ENCODE measurements around the gene HIVEP1. TPM values are rescaled to one million over a fixed set of nuclear protein-coding genes. Genes with fewer than 3 reads are reported as not detected.

The HIVEP1 gene
- total RNA-seq, 1 donor = 127 TPM

DNA sequence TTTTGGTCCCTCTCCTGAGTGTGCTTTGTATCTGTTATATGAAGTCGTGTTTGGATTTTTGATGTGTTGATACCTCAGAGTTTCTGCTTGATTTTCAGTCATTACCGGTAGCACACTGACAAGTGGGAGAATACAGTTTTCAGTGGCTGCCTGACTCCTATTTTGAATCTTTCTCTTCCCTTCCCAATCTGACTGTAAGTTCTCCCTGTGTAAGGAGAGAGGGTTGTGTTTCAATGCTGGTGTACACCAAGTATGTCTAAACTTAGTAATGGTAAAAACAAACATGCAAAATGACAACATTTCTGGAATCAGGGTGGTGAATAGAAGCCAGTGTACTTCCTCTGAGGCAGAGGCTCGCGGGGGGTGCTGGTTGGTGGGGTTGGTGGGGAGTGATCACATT, 103.4 kb downstream of the HIVEP1 start:
- peaks cover 19% of the 10 kb centered on the region for H3K4me1 ChIP-seq (ENCODE audit: insufficient read depth, low read length)
- H3K9me3 ChIP-seq (ENCODE audit: low read depth, low read length) = peaks cover 9% of the 10 kb centered on the region
- H3K27me3 ChIP-seq (ENCODE audit: insufficient read depth, low read length) = no peaks in the 10 kb centered on the region
- H3K4me3 ChIP-seq (ENCODE audit: low read length) = no peak overlapping the region

DNA sequence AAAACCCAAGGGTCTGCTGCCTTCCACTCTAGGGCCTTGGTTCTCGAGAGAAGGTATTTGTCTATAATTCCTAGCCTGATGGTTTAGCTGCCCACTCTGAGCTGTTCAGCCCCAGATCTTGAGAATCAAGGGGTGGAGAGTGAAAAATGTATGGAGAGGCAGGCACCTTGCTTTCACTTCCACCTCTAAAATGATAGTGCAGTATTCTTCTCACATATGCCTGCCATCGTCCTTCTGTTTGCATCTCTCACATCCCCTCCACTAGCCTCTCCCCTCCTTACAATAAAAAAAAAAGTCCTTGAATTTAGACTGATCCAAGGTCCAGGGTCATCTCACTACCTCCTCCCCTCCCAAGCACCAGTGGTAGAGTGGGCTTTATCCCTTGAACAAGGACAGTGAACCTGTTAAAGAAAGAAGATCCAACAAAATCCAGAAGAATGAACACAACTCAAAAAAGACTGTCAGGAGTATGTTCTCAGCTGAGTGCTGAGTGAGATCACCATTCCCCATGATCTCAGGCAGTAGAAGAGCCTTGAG, 104.2 kb downstream of the HIVEP1 start:
- H3K4me1 ChIP-seq (ENCODE audit: insufficient read depth, low read length) = peaks cover 19% of the 10 kb centered on the region
- H3K9me3 ChIP-seq (ENCODE audit: low read depth, low read length) = peaks cover 9% of the 10 kb centered on the region
- H3K4me3 ChIP-seq (ENCODE audit: low read length) = no peak overlapping the region
- H3K27me3 ChIP-seq (ENCODE audit: insufficient read depth, low read length) = no peaks in the 10 kb centered on the region

DNA sequence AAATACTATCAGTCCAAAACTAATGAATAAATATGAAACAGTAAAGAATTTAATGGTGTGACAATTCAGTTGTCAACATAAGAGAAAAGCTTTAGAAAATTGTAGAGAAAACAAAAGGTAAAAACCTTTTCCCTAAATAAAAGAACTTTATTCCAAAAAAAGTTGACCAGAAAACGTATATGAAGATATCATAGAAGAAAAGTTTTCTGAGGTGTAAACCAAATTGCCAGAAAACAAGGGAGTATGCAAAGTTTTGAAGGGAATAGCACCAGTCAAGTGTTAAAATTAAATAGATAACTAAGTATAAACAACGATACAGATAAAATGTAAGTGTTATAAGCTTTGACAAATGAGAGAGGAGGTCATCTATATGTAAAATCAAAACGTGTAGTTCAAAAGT, 104.9 kb downstream of the HIVEP1 start:
- no peaks in the 10 kb centered on the region for H3K27me3 ChIP-seq (ENCODE audit: insufficient read depth, low read length)
- peaks cover 9% of the 10 kb centered on the region for H3K9me3 ChIP-seq (ENCODE audit: low read depth, low read length)
- no peak overlapping the region for H3K4me3 ChIP-seq (ENCODE audit: low read length)
- H3K4me1 ChIP-seq (ENCODE audit: insufficient read depth, low read length) = peaks cover 19% of the 10 kb centered on the region

DNA sequence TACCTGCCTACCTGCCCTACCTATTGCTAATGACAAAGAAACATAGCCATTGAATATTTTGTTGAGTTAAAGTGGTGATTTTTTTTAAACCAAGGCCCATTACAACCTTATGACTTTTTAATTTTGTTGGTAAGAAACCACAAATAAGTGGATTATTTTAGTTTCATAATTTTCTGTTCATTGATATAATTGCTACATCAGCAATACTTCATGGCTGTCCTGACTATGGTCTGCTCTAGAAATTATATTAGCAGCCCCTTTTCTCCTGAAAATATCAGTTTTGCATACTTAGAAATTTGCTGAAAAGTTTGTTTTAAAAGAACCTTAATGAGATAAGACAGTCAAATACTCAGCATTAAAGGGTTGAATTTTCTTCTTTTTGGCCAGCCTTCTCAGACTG, 106.5 kb downstream of the HIVEP1 start:
- H3K9me3 ChIP-seq (ENCODE audit: low read depth, low read length) = peaks cover 9% of the 10 kb centered on the region
- peaks cover 14% of the 10 kb centered on the region for H3K4me1 ChIP-seq (ENCODE audit: insufficient read depth, low read length)
- no peaks in the 10 kb centered on the region for H3K27me3 ChIP-seq (ENCODE audit: insufficient read depth, low read length)
- no peak overlapping the region for H3K4me3 ChIP-seq (ENCODE audit: low read length)

DNA sequence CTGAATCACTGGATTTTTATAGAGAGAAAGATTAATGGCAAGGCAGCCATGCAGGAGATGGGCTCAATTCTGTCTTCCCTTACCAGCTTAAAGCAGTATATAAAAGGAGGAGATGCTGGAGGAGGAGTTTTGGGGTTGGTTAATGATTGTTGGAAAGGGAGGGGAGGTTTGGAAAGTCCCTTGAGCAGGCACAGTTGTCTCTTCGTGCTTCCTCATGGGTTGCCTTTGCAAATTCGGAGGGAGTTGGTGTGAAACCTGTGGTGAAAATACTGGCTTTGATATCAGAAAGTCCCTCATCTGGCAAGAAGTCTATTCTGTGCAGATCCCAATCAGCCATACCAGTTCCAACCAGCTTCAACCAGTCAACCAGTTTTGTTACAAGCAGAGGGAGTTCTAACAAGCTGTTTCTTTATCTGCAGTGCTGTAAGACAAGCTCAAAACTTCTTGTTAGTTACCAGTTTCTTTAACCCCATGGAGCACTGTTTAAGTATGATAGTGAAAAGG, 107.0 kb downstream of the HIVEP1 start:
- no peaks in the 10 kb centered on the region for H3K27me3 ChIP-seq (ENCODE audit: insufficient read depth, low read length)
- no peak overlapping the region for H3K4me3 ChIP-seq (ENCODE audit: low read length)
- H3K4me1 ChIP-seq (ENCODE audit: insufficient read depth, low read length) = peaks cover 8% of the 10 kb centered on the region
- H3K9me3 ChIP-seq (ENCODE audit: low read depth, low read length) = peaks cover 9% of the 10 kb centered on the region

DNA sequence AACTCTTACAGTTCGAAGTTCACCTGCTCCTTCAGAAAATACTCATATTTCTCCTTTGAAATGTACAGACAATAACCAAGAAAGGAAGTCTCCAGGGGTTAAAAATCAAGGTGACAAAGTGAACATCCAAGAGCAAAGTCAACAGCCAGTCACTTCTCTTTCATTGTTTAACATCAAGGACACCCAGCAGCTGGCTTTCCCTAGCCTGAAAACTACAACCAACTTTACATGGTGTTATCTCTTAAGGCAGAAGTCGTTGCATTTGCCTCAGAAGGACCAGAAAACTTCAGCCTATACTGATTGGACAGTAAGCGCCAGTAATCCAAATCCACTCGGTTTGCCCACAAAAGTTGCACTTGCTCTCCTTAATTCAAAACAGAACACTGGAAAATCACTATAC, 113.3 kb downstream of the HIVEP1 start:
- no peaks in the 10 kb centered on the region for H3K27me3 ChIP-seq (ENCODE audit: insufficient read depth, low read length)
- peaks cover 6% of the 10 kb centered on the region for H3K4me1 ChIP-seq (ENCODE audit: insufficient read depth, low read length)
- no peaks in the 10 kb centered on the region for H3K9me3 ChIP-seq (ENCODE audit: low read depth, low read length)
- no peak overlapping the region for H3K4me3 ChIP-seq (ENCODE audit: low read length)

DNA sequence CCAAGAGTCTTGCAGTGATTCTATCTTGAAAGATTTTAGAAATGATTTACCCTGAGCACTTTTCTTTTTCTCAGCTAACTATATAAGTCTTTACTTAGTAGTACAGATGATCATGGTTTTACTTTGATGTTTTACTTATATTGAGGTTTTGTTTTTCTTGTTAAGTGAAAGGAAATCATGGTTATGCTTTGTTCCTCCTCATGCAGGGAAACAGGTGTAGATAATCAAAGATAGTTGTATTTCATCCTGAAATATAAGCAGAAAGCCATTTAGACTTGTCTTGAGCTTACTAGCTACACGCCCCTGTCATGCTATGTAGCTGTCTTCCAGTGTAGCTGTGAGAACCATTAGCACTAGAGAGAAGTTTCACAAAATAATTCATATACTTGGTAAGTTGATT, 113.9 kb downstream of the HIVEP1 start:
- Histone ChIP-seq H3K4me1 (ENCODE audit: insufficient read depth, low read length) (peaks cover 6% of the 10 kb centered on the region), H3K27me3 (ENCODE audit: insufficient read depth, low read length) (no peaks in the 10 kb centered on the region), H3K9me3 (ENCODE audit: low read depth, low read length) (no peaks in the 10 kb centered on the region), H3K4me3 (ENCODE audit: low read length) (no peak overlapping the region)

DNA sequence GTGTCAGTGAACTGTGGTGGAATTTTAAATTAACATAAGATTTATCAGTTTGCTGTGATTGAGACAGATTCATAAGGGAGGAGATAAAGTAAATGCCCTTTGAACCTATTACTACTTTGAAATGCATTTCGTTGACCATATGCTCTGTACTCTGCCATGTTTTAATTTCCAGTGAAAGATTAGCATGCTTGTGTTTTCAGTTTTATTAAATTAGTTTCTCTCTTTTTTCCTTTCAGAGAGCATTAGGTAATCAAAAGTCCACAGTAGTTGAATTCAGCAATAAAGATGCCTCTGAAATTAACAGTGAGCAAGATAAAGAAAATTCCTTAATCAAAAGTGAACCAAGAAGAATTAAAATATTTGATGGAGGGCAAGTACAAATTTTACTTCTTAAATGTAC, 117.4 kb downstream of the HIVEP1 start:
- Histone ChIP-seq H3K9me3 (ENCODE audit: low read depth, low read length) (no peaks in the 10 kb centered on the region), H3K4me1 (ENCODE audit: insufficient read depth, low read length) (peaks cover 12% of the 10 kb centered on the region), H3K4me3 (ENCODE audit: low read length) (no peak overlapping the region), H3K27me3 (ENCODE audit: insufficient read depth, low read length) (no peaks in the 10 kb centered on the region)

DNA sequence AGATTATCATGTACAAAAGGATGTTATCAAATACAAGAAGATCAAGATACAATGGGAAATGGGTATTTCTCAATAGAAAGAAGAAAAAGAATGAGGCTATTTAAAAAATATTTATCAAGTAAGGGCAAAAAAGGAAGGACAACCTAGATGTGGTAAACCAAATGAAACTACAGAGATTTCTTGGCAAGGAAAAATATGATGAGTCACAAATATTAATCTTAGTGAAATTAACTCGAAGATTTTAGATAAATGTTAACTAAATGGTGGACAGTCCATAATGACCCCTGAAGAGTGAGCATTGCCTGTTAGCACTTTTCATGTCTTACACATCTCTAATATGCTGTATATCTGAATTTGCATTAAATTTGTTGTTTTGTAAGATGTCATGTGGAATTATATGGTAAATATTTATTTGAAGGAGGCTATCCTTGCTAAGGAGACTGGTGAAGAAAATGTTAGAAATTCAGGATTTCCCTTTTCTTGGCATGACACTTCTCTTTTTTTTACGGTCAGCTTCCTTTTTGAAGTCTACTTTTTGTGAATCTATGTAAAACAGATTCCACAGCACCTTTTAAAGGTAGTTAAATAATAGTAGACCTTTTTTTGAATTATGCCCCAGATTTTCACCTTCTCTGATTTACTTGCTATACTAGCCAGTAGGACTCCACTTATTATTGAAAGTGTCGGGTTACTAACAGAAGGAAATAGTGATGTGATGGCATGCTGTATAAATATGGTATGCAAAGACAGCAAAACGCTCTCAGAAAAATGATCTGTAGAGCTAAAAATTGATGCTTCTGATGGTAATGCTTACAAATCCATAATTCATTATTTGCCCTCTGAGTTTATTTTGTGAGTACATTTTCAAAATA, 120.5 kb downstream of the HIVEP1 start:
- Histone ChIP-seq H3K27me3 (ENCODE audit: insufficient read depth, low read length) (no peaks in the 10 kb centered on the region), H3K4me3 (ENCODE audit: low read length) (no peak overlapping the region), H3K4me1 (ENCODE audit: insufficient read depth, low read length) (peaks cover 12% of the 10 kb centered on the region), H3K9me3 (ENCODE audit: low read depth, low read length) (no peaks in the 10 kb centered on the region)

DNA sequence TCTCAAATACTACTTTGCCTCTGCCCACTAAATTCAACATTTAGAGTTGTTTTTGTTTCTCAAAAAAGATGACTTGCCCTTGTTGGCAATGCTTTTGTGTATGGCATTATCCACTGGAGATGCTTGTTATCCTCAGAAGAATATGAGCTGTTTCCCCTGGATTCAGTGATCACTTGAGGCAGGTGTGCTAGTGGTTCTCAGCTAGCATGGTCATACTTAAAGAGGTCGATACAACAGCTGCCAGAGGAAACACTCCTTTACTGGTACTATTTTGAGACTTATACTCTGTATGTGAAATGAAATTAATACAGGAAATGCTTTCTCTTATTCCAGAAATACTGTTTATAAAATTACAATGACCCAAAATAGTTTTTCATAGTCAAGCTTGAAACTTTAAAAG, 122.5 kb downstream of the HIVEP1 start:
- Histone ChIP-seq H3K4me1 (ENCODE audit: insufficient read depth, low read length) (peaks cover 9% of the 10 kb centered on the region), H3K27me3 (ENCODE audit: insufficient read depth, low read length) (no peaks in the 10 kb centered on the region), H3K9me3 (ENCODE audit: low read depth, low read length) (no peaks in the 10 kb centered on the region), H3K4me3 (ENCODE audit: low read length) (no peak overlapping the region)

DNA sequence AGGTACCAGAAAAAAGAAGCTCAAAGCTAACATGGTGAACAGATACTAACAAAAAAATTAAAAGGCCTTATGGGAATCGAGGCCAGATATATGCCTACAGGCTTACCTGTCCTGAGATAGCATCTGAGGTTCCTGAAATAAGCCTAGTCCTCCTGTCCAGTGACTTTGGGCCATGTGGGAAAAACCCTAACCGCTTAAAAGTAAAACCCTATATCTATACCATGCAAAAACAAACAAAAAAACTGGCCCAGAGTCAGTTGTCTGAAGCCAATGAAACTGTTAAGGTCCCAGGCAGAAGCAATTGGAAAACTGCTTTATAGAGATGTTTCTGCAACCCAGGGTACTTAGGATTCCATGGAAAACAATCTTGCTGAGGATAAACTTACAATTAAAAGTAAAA, 122.9 kb downstream of the HIVEP1 start:
- Histone ChIP-seq H3K9me3 (ENCODE audit: low read depth, low read length) (no peaks in the 10 kb centered on the region), H3K27me3 (ENCODE audit: insufficient read depth, low read length) (no peaks in the 10 kb centered on the region), H3K4me1 (ENCODE audit: insufficient read depth, low read length) (peaks cover 9% of the 10 kb centered on the region), H3K4me3 (ENCODE audit: low read length) (no peak overlapping the region)

DNA sequence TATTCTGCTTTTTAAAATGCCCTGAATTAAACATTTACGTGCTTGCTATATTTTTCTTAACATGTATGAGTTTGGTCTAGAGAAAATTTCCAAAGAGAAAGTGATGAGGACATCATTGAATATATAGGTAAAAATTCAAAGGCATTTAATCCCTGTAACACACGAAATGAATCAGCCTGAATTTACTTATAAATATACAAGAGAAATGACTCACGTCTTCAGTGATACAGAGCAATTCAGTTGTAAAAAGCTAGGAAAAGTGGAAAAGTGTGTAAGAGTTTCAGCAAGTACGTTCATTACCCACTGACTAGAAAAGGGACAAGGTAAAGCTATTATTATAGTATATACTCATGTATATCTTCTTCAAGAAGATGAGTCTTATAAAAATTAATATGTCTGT, 124.8 kb downstream of the HIVEP1 start:
- Histone ChIP-seq H3K4me1 (ENCODE audit: insufficient read depth, low read length) (peaks cover 9% of the 10 kb centered on the region), H3K9me3 (ENCODE audit: low read depth, low read length) (no peaks in the 10 kb centered on the region), H3K4me3 (ENCODE audit: low read length) (no peak overlapping the region), H3K27me3 (ENCODE audit: insufficient read depth, low read length) (no peaks in the 10 kb centered on the region)

DNA sequence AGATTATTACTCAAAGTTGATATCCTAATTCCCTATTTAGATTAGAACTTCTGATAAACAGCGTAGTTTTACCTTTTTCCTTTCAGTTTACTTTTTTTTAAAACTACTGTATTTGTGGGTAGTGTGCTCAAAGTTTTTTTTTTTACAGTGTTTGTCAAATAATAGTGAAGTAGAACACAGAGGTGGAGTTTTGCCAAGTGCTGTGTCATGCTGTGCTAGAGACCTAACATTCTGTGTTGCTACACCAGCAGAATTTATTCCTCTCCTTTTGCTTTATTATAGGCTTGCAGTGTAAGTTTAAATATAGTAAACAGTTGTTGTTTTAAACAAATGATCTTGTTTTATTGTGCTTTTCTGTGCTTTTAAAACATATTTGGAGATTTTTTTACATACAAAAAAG, 125.4 kb downstream of the HIVEP1 start:
- Histone ChIP-seq H3K4me1 (ENCODE audit: insufficient read depth, low read length) (peaks cover 8% of the 10 kb centered on the region), H3K9me3 (ENCODE audit: low read depth, low read length) (no peaks in the 10 kb centered on the region), H3K27me3 (ENCODE audit: insufficient read depth, low read length) (no peaks in the 10 kb centered on the region), H3K4me3 (ENCODE audit: low read length) (no peak overlapping the region)

DNA sequence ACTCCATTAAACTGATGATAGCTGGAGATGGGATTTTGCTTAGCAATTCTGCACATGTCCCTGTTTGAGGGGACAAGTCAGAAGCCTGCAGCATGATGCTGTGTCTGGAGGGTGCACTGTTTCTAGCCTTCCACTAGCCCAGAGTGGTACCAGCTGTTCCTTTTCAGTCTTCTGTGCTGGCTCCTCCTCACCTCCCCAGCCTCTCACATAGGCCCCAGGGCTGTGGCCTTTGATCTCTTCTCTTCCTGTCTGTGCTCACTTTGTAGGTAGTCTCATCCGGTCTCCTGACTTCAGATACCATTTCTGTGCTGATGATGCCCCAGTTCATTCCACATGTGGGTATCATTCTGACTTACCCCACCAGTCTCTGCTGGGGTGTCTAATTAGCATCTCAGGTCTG, 126.3 kb downstream of the HIVEP1 start:
- H3K4me1 ChIP-seq (ENCODE audit: insufficient read depth, low read length) = peaks cover 3% of the 10 kb centered on the region
- no peaks in the 10 kb centered on the region for H3K9me3 ChIP-seq (ENCODE audit: low read depth, low read length)
- no peak overlapping the region for H3K4me3 ChIP-seq (ENCODE audit: low read length)
- no peaks in the 10 kb centered on the region for H3K27me3 ChIP-seq (ENCODE audit: insufficient read depth, low read length)

DNA sequence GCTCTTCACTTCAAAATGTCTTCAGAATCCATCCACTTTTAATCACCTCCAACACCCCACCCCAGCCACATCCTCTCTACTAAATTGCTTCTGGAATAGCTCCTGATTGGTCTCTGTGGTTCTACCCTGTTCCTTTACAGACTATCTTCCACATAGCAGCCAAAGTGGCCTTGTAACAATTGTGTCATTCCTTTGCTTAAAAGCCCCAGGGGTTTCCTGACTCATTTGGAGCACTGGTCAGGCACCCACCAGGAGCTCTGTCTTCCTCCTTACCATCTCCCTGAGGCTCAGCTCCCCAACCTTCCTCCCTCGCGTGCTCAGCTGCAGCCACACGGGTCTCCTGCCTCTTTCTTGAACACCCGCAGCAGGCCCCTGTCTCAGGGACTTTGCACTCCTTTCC, 126.8 kb downstream of the HIVEP1 start:
- H3K4me3 ChIP-seq (ENCODE audit: low read length) = no peak overlapping the region
- no peaks in the 10 kb centered on the region for H3K27me3 ChIP-seq (ENCODE audit: insufficient read depth, low read length)

More for the DNA sequence above, 126.8 kb downstream of the HIVEP1 start:
- Histone ChIP-seq H3K4me1 (ENCODE audit: insufficient read depth, low read length) (peaks cover 3% of the 10 kb centered on the region), H3K9me3 (ENCODE audit: low read depth, low read length) (no peaks in the 10 kb centered on the region)
